D341Med (cell line): ENCODE results near the gene CWF19L2.
"Not testable (repeated sequence)": the region's sequence is repeated elsewhere in the genome, so short reads cannot be mapped to it uniquely, and the experiment has no call there.

Experiments
- DNase-seq: peaks from one replicate; pipeline ENCODE4 v3.0.0; 2012; ENCODE audit warnings: low spot score

The CWF19L2 gene

DNA sequence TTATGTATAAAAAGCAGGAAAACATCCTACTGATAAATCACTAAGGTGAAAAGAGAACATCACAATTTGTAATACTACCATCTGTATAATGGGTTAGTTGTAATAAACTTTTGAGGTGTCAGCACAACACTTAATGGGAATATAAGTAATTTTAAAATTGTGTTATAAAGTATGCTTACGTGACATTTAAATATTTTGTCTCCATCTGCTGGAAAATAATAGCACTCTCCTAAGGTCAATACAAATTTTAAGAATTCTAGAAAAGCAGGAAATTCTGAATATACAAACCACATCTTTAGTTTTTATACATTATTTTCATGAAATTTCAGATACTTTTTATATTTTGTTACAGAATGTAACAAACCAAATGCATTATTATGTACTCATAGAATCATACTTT is 19.5 kb downstream of the CWF19L2 start:
- DNase-seq = no peak

DNA sequence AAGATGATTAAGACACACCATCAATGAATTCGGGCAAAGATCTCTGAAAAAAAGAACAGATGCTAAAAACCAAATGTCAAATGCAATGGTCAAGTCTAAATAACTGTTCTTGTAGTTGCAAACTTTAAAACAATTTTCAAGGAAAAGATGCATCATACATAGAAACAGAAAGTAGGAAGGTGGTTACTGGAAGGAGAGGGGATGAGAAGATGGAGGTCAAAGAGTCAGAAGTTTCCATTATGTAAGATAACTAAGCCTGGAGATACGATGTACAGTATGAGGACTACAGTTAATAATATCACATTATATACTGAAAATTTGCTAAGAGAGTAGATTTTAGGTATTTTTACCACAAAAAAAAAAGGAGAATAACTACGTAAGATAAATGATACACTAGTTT is 27.1 kb downstream of the CWF19L2 start:
- no peak for DNase-seq

DNA sequence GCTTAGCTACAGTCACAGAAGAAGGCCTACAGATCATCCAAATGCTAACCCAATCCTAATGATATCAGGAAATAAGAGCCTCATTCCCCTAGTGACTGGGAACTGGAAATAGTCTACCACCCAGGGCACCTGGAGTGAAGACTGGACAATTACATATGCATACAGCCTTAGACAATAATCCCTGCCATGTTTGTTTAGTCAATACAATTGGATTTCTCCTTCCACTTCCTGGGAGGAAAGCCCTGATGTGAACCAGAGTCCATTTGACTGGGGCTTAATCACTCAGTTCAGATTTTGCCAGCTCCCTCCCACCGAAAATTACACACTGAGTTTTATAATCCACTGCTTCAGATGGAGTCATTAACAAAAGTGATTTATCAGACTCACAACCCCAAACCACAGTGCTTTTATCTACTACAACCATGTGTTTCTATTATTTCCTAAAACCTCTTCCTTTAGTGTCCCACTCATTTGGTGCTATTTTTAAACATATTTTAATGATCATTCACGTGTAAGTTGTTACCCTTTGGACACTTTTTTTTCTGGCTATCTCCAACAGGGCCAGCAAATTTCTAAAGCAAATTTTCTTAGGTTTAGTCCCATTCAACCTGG is 29.9 kb downstream of the CWF19L2 start:
- no peak for DNase-seq

DNA sequence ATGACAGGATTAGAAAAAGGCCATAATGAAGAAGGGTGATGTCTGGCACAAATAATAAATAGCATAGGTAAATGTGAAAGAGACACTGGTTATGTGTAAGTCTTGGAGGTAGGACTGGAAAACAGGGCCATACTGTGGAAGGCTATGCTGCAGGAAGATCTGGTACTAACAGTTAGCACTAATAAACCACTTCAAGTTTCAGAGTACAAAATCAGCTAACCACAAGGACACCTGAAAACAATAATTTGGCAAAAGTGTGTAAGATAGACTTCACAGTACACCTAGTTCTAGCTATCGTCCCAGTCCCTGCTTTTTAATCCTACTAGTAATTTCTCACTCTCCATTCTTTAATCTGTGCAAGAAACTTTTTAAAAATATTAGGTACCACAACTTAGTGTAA is 44.3 kb downstream of the CWF19L2 start:
- DNase-seq = no peak

DNA sequence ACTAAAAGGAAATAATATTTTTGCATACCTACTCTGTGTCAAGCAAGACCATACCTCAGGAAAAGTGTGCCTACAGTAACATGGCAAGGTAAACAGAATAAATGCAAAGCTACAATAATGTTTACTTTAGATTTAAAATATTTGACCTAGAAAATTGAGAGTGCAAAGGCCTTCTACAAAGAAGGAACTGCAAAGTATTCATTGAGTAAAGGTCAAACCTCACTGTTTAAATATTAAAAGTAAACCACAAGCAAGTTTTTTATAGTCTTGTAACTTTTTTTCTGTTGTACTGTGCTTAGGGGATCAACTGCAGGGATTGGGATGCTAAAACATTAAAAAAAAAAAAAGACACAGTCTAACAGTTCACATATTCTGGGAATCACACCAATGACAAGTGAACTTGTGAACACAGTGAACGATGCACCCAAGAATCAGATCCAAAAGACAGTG is 48.8 kb downstream of the CWF19L2 start:
- DNase-seq = no peak

DNA sequence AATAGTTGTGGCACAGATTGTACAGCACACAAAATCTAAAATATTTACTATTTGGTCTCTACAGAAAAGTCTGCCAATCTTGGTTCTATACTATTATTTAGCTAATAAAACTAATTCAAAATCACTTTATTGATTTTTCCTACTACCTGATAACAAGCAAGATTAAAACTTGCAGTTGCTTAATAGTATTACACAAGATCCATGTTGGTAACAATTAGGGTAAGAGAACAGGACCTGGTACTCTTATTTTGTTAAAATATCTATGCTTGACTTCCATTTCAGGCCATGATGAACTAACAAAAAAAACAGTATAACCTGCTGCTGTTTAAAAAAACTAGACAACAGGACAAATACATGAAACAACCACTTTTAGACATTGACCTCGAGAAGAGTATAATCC is 52.4 kb downstream of the CWF19L2 start:
- DNase-seq = no peak

DNA sequence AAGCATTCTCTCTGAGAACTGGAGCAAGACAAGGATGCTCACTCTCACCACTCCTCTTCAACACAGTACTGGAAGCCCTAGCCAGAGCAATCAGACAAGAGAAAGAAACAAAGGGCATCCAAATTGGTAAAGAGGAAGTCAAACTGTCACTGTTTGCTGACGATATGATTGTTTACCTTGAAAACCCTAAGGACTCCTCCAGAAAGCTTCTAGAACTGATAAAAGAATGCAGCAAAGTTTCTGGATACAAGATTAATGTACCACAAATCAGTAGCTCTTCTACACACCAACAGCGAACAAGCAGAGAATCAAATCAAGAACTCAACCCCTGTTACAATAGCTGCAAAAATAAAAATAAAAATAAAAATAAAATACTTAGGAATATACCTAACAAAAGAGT is 56.5 kb downstream of the CWF19L2 start:
- DNase-seq = not testable (repeated sequence)

DNA sequence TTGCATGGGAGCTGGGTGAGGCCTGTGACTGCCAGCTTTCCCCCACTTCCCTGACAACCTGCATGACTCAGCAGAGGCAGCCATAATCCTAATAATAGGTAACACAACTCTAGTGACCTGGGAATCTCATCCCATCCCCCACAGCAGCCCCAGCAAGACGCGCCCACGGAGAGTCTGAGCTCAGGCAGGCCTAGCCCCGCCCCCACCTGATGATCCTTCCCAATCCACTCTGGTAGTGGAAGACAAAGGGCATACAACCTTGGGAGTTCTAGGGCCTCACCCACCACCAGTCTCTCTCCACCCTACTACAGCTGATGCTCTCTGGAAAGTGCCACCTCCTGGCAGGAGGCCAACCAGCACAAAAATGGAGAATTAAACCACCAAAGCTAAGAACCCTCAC is 60.3 kb downstream of the CWF19L2 start:
- peak; percentile 21 for DNase-seq

DNA sequence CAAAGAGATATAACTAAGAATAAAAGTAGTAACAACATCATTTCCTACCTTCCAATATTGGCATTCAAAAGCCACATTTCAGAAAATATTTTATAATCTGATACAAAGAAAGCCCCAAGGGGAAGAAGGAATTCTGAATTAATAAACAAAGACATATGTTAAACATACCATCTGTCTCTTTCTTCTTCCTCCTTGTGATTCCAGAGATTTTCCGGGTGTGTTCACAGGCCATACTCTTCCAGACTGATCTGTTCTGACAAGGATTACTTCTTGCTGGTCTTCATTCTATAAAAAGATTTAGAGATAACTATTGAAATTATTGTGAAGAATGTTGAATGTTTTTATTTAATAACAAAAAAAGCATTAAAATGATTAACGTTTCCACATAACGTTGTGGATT is 65.0 kb downstream of the CWF19L2 start:
- no peak for DNase-seq

DNA sequence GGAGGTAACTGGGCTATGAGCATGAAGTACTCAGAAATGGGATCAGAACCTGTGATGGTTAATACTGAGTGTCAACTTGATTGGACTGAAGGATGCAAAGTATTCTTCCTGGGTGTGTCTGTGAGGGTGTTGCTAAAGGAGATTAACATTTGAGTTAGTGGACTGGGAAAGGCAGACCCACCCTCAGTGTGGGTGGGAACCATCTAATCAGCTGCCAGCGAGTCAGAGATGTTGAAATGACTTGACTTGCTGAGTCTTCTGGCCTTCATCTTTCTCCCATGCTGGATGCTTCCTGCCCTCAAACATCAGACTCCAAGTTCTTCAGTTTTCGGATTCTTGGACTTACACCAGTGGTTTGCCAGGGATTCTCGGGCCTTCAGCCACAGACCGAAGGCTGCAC is 66.9 kb downstream of the CWF19L2 start:
- not testable (repeated sequence) for DNase-seq

DNA sequence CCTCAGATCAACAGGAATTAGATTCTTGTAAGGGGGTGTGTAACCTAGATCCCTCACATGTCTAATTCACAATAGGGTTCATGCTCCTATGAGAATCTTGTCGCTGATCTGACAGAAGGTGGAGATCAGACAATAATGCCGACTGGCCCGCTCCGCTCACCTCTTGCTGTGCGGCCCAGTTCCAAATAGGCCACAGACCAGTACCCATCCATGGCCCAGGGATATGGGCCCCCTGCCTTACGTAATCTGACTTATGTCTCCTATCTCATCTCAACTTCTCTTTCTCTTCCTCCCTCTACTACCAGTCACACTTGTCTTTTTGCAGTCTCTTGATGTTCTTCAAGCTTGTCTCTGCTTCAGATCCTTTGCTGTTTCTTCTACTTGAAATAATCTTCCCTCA is 70.0 kb downstream of the CWF19L2 start:
- DNase-seq = no peak

DNA sequence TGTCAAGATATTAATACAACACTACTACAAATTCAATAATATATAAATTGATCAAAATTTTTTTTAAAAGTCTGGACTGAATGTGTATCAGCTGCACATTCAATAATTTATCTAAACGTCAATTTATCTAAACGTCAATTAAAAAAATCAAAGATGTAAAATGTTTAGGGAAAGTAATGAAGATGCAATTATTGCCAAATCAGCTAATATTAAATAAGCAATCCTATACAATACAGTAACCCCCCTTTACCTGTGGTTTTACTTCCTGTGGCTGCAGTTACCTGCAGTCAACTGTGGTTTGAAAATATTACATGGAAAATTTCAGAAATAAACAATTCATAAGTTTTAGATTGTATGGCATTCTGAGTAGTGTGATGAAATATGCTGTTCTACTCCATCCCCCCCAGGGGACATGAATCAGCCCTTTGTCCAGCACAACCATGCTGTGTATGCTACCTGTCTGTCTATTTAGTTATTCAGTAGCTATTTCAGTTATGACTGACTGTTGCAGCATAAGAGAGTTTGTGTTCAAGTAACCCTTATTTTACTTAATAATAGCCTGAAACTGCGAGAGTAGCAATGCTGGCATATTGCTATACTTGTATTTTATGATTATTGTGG is 72.2 kb downstream of the CWF19L2 start:
- DNase-seq = no peak

DNA sequence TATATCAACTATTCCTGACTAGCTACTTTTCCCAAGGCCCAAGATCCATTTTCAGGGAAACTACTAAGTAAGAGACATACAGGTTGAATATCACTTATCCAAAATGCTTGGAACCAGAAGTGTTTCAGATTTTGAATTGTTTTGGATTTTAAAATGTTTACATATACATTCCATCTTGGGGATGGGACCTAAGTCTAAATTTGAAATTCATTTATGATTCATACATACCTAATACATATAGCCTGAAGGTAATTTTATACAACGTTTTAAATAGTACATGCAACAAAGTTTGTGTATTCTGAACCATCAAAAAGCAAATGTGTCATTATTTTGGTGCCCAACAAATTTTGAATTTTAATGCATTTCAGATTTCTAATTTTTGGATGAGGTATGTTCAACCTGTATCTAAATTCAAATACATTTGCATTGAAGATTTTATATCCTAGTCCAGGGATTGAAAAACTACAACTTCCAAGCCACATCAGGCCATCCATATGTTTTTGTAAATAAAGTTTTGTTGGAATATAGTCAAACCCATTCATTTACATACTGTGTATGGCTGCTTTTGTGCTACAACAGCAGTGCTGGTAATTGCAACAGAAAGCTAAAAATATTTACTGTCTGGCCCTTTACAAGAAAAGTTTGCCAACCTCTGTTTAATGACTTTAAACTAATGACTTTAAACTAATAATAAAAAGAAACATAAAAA is 73.3 kb downstream of the CWF19L2 start:
- DNase-seq = no peak

DNA sequence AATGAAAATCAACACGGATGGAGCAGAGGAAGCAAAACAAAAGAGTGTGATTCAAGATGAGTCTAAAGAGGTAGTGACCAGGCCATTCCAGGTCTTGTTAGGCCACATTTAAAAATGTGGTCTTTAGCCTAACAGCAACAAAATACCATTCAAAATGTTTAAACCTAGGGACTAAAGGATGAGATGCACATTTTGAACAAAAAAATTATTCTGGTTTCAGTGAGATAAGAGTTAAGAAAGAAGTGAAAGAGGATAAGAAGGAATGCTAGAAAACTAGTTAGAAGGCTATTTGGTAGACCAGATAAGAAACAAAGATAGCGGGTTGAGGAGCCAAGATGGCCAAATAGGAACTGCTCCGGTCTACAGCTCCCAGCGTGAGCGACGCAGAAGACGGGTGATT is 85.2 kb downstream of the CWF19L2 start:
- DNase-seq = no peak

DNA sequence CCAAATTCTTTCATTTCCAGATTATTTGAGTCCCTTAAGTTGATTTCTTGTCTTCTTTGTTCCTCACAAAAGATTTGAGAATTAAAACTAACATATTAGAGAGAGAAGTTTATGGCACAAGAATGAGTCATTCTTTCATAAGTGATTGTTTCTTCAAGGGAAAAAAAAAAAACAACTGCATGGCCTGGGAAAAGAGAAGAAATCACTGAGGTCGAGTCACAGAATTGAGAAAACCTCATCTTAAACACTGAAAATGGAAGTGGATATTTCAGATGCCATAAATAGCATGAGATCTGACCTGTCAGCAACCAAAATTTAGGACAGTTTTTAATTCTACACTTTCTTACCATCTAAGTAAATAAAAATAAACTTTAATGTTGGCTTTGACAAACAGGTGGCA is 87.2 kb downstream of the CWF19L2 start:
- DNase-seq = no peak

DNA sequence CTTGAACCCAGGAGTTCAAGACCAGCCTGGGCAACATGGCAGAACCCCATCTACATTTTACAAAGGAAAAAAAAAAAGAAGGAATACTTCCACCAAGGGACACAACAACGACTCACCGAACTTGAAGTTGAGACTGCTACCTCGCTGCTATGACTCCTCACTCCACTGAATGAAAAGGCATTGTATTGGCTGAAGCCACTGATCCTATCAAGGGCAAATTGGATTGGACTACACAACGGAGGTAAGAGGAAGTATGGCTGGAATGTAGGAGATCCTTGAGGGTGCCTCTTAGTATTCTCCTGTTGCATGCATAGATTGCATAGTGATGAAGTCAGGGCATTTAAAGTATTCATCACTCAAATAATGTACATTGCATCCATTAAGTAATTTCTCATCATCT is 97.9 kb downstream of the CWF19L2 start:
- no peak for DNase-seq

DNA sequence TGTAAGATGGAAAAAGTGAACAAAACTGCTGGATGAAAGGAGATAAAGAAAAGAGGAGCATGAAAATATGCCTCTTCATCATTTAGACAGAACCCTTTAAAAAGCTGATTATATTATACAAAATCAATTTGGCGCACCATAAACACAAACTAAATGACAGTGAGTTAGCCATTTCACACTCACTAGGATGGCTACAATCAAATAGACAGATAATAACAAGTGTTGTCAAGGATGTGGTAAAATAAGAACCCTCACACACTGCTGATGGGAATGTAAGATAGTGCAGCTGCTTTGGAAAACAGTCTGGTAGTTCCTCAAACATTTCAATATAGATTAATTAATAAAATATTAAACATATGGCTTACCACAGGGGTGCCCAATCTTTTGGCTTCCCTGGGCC is 99.7 kb downstream of the CWF19L2 start:
- no peak for DNase-seq

DNA sequence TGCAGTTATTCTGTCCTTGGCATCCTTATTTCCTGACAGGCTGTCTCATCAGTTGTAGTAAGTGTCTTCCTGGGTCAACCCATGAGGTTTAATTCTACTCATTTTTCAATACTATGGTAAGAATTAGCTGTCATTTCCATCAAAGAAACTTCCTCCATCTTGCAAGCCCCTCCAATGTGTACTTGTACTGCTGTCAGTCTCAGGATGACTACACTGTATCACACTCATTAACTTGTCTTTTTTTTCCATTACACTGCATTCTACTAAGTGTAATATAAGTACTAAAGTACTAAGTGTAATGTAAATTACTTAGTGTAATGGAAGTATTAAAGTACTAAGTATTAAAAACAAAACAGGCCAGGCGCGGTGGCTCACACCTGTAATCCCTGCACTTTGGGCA is 102.8 kb downstream of the CWF19L2 start:
- DNase-seq = no peak

DNA sequence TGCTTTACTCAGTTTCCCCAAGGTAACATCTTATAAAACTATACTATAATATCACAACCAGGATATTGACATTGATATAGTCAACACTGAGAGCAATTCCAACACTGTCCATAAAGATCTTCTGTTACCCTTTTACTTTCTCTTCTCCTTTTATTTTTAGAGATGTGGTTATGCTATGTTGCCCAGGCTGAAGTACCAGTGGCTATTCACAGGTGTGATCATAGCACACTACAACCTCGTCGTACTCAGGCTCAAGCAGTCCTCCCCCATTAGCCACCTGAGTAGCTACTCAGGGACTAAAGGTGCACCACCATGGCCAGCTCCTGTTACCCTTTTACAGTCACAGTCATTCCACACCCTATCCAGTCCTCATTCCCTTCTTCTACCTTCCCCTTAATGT is 119.7 kb downstream of the CWF19L2 start:
- DNase-seq = no peak

DNA sequence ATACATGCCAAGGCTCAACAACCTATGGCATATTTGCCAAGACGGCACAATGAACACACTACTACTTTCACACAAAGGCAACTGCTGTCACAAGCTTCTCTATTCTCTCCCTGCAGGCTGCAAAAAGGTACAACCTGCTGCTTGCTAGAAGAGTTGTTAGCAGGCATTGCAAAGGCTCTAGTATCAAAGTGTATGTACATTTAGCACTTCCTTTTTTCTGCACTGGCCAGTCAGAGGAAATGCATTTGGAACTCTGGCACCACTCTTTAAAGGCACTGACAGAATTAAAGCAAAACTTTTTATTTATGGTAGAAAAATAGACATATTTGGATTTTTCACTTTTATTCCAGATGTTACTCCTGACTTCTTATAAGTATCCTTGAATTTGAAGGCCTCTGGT is 125.9 kb downstream of the CWF19L2 start:
- DNase-seq = no peak

DNA sequence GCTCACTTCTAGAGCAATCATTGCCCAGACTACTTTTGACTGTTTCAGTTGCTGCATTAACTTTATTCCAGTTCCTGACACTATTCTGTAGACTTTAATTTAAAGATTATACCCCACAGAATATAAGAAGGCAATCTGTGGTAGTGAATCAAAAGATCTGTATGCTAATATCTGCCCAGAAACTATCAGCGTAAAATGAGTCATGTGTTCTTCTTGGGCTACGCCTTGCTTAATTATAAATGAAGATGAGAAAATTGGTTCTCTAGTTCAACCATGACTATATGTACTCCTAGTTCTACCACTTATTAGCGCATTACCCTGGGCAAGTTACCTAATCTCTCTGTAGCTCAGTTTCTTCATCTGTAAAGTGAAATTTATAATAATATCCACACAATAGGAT is 128.5 kb downstream of the CWF19L2 start:
- no peak for DNase-seq

DNA sequence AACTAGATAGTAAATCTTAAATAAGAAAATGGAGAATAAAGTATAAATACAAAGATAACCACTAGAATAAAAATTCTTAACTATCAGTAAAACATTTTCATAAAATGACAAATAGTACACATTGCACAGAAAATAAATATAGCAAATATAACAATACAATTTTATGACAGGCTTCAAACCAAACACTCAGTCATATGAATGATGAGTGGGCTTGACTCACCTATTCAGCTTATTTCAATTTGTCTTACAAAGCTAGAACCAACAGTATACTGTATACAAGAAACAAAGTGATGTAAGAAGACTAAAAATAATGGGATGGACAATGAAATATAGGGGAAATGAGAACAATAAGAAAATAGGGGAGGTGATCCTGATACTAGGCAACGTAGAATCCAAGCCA is 141.2 kb downstream of the CWF19L2 start:
- no peak for DNase-seq

DNA sequence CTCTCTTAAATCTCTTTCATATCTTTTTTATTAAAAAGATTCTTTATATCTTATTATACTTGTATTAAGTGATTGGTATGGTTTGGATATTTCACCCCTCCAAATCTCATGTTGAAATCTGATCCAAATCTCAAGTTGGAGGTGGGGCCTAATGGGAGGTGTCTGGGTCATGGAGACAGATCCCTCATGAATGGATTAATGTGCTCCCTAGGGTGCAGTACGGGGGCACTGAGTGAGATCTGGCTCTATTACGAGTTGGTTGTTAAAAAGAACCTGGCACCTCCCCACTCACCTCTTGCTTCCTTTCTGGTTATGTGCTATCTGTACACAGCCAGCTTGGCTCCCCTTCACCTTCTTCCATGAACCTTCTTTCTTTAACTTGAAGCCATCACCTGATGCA is 149.6 kb downstream of the CWF19L2 start:
- DNase-seq = peak; percentile 34

DNA sequence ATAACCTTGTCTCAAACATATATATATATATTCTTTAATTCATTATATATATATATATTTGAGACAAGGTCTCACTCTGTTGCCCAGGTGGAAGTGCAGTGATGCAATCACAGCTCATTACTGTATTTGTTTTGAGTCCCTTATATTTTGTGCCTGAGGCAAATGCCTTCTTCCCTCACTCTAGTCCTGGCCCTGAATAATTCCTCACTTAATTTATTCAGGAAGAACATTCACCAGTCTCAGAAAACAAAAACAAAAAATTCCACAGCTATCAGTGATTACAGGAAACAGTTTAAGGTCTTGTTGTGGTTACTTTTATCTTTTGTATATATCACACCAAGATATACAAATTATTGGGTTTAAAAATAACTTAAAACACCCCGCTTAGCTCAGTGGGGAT is 155.7 kb downstream of the CWF19L2 start:
- no peak for DNase-seq
